Activated T-cell treated with anti-CD3 and anti-CD28 coated beads, Interleukin-2, amount 50 U/mL, for 72 hours (primary cell): ENCODE results near the gene SYT10. TPM values are rescaled to one million over a fixed set of nuclear protein-coding genes. Genes with fewer than 3 reads are reported as not detected.

Source experiments
- ATAC-seq, 2 donors: fragments of 150-1000 bp; cut with Tn5 transposase; replicated peaks in 1 of 2; 2 replicates each; pipeline ENCODE4 v1.10.0; 2021; ENCODE audit warnings: moderate library complexity in 2 of 2, mild to moderate bottlenecking in 1 of 2
- DNase-seq, 2 donors: peaks; one replicate each; pipeline ENCODE4 v3.0.0; 2021 to 2022; ENCODE audit warnings: mixed read lengths in 1 of 2
- H3K27ac Mint-ChIP-seq: one replicate; pipeline ENCODE4 v1.8.0; 2022; ENCODE audit warnings: mild to moderate bottlenecking, moderate library complexity, mixed read lengths
- H3K27me3 Mint-ChIP-seq: one replicate; pipeline ENCODE4 v1.8.0; 2022; ENCODE audit warnings: low read depth, mixed read lengths
- H3K36me3 Mint-ChIP-seq, 2 donors: one replicate each; pipeline ENCODE4 v1.8.0; 2022; ENCODE audit warnings: mixed read lengths in 2 of 2, mild to moderate bottlenecking in 1 of 2; ENCODE audit not compliant: insufficient read depth in 2 of 2
- H3K4me1 Mint-ChIP-seq: one replicate; pipeline ENCODE4 v1.8.0; 2022; ENCODE audit warnings: low read depth, mixed read lengths
- H3K4me3 Mint-ChIP-seq, 2 donors: one replicate each; pipeline ENCODE4 v1.8.0; 2022; ENCODE audit warnings: mild to moderate bottlenecking in 2 of 2, mixed read lengths in 2 of 2, moderate library complexity in 2 of 2
- H3K9me3 Mint-ChIP-seq, 2 donors: one replicate each; pipeline ENCODE4 v1.8.0; 2022; ENCODE audit warnings: mixed read lengths in 2 of 2
- total RNA-seq, 2 donors: library from RNA; stranded (reverse); gene quantifications; one replicate each; pipeline ENCODE4 v1.2.3, GENCODE V29; 2022

SYT10 gene
- not detected for total RNA-seq

- H3K27me3 Mint-ChIP-seq = peaks cover 30% of the 10 kb centered on the region
- no peaks in the 10 kb centered on the region for H3K9me3 Mint-ChIP-seq
- DNase-seq (no peak), ATAC-seq (no peak)
- no peaks in the 10 kb centered on the region for H3K4me1 Mint-ChIP-seq
- peaks cover 0 to 1% of the 10 kb centered on the region in 2 donors for H3K36me3 Mint-ChIP-seq
- H3K4me3 Mint-ChIP-seq = peak within 1 kb of the TSS; percentile 74 to 79
- no peak within 1 kb of the TSS for H3K27ac Mint-ChIP-seq
Measured at GRCh38 chr12:33439587-33440011, at the start of gene SYT10. Gene SYT10 (minus strand): TSS chr12:33439819. CDS start chr12:33439522, 297 bp downstream.

DNA sequence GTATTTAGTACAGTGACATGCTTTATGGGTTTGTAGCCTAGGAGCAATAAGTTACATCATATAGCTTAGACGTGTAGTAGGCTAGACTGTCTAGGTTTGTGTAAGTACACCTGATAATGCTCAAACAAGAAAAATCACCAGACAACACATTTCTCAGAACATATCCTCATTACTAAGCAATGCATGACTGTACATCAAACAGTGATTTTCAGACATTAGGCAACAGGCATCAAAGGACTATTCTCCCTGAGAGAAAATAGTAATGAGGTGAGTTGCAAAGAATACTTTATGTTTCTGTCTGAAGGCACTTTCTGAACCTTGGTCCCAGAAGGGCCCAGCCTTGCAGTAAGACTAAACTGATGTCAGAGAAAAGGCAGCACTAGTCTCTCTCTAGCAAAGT, 48.4 kb upstream of the SYT10 start:
- no peak for DNase-seq
- no peak for ATAC-seq
- no peaks in the 10 kb centered on the region for H3K4me1 Mint-ChIP-seq
- no peaks in the 10 kb centered on the region for H3K36me3 Mint-ChIP-seq
- peaks cover 0 to 2% of the 10 kb centered on the region in 2 donors for H3K9me3 Mint-ChIP-seq
- no peak overlapping the region for H3K27ac Mint-ChIP-seq
- H3K4me3 Mint-ChIP-seq = no peak overlapping the region
- no peaks in the 10 kb centered on the region for H3K27me3 Mint-ChIP-seq

- ATAC-seq (no peak), DNase-seq (no peak)
- Mint-ChIP-seq H3K9me3 (peaks cover 0 to 2% of the 10 kb centered on the region in 2 donors), H3K27ac (no peak overlapping the region), H3K27me3 (no peaks in the 10 kb centered on the region), H3K4me1 (no peaks in the 10 kb centered on the region), H3K4me3 (no peak overlapping the region), H3K36me3 (no peaks in the 10 kb centered on the region)
Measured at GRCh38 chr12:33486058-33486457, 46.4 kb upstream of the SYT10 start.

DNA sequence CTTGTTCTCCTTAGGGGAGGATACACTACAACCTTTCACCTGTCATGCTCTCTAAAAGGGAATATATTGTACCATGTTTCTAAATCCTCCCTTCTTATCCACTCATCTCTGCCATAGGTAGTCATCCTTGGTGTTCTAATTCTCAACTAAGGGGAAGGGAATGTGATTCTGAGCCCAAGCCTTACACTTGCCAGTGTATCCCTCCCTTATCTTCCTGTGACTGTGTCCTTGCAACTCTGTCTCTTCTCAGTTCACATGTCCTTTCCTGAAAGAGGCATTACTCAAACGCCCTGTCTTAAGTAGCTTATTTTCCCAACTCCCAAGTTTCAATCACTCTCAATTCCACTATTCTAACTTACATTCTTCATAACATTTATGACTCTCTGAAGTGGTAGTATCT, 44.5 kb upstream of the SYT10 start:
- Mint-ChIP-seq H3K36me3 (no peaks in the 10 kb centered on the region), H3K9me3 (peaks cover 0 to 1% of the 10 kb centered on the region in 2 donors), H3K27me3 (no peaks in the 10 kb centered on the region), H3K4me1 (no peaks in the 10 kb centered on the region), H3K4me3 (no peak overlapping the region), H3K27ac (no peak overlapping the region)
- DNase-seq (no peak), ATAC-seq (no peak)

- Mint-ChIP-seq H3K4me1 (no peaks in the 10 kb centered on the region), H3K36me3 (no peaks in the 10 kb centered on the region), H3K27ac (no peak overlapping the region), H3K9me3 (peaks cover 2% of the 10 kb centered on the region in 2 donors), H3K4me3 (no peak overlapping the region), H3K27me3 (no peaks in the 10 kb centered on the region)
- DNase-seq (no peak), ATAC-seq (no peak)
Measured at GRCh38 chr12:33480366-33480765, 40.7 kb upstream of the SYT10 start.

DNA sequence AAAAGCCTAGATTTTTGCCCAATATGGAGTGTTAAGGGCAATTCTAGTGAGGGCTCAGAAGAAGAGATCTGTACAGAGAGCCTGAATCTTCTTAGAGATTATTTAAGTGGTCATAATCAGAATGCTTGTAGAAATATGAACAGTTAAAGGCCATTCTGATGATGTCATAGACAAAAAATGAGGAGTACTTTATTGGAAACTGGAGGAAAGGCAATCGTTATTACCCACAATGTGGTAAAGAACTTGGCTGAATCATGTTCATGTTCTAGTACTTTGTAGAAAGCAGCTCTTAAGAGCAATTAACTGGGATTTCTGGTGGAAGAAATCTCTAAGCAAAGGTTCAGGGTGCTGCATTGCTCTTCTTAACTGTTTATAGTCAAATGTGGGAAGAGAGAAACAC, 36.4 kb upstream of the SYT10 start:
- peaks cover 2 to 4% of the 10 kb centered on the region in 2 donors for H3K9me3 Mint-ChIP-seq
- ATAC-seq (no peak), DNase-seq (no peak)
- no peak overlapping the region for H3K27ac Mint-ChIP-seq
- peaks cover 0 to 2% of the 10 kb centered on the region in 2 donors for H3K36me3 Mint-ChIP-seq
- no peaks in the 10 kb centered on the region for H3K27me3 Mint-ChIP-seq
- H3K4me3 Mint-ChIP-seq = no peak overlapping the region
- no peaks in the 10 kb centered on the region for H3K4me1 Mint-ChIP-seq

GRCh38 chr12:33472299-33472698, 32.7 kb upstream of the SYT10 start:
- DNase-seq (no peak), ATAC-seq (no peak)
- peaks cover 0 to 3% of the 10 kb centered on the region in 2 donors for H3K9me3 Mint-ChIP-seq
- H3K4me1 Mint-ChIP-seq = no peaks in the 10 kb centered on the region
- H3K36me3 Mint-ChIP-seq = peaks cover 0 to 2% of the 10 kb centered on the region in 2 donors
- no peaks in the 10 kb centered on the region for H3K27me3 Mint-ChIP-seq
- no peak overlapping the region for H3K27ac Mint-ChIP-seq
- no peak overlapping the region for H3K4me3 Mint-ChIP-seq

- H3K9me3 Mint-ChIP-seq = peaks cover 5 to 7% of the 10 kb centered on the region in 2 donors
- H3K4me1 Mint-ChIP-seq = no peaks in the 10 kb centered on the region
- H3K27ac Mint-ChIP-seq = no peak overlapping the region
- DNase-seq (no peak), ATAC-seq (no peak)
- peaks cover 0 to 2% of the 10 kb centered on the region in 2 donors for H3K36me3 Mint-ChIP-seq
- H3K27me3 Mint-ChIP-seq = no peaks in the 10 kb centered on the region
- no peak overlapping the region for H3K4me3 Mint-ChIP-seq
Measured at GRCh38 chr12:33455096-33455495, 15.5 kb upstream of the SYT10 start.

DNA sequence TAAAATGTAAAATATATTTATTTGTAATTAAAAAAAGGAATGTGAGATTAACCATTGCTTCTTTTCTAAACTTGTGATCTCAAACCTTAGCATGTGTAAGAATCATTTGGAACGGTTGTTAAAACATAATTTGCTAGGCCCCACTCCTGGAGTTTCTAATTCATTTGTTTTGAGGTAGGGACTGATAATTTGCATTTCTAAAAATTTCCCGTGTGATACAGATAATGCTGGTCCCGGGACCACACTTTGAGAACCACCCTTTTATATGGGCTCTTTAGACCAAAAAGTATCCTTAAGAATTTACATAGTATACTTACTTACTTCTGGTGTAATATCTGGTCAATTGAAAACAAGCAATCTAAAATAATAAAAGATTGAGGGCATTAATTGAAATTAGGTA, 10.9 kb upstream of the SYT10 start:
- DNase-seq (no peak), ATAC-seq (no peak)
- H3K4me3 Mint-ChIP-seq = no peak overlapping the region
- H3K4me1 Mint-ChIP-seq = no peaks in the 10 kb centered on the region
- H3K36me3 Mint-ChIP-seq = peaks cover 0 to 2% of the 10 kb centered on the region in 2 donors
- peaks cover 5 to 7% of the 10 kb centered on the region in 2 donors for H3K9me3 Mint-ChIP-seq
- no peaks in the 10 kb centered on the region for H3K27me3 Mint-ChIP-seq
- no peak overlapping the region for H3K27ac Mint-ChIP-seq

- Mint-ChIP-seq H3K9me3 (no peaks in the 10 kb centered on the region), H3K27me3 (peaks cover 30% of the 10 kb centered on the region), H3K27ac (no peak overlapping the region), H3K4me1 (no peaks in the 10 kb centered on the region), H3K4me3 (peak overlapping the region; percentile 64 to 74), H3K36me3 (peaks cover 0 to 1% of the 10 kb centered on the region in 2 donors)
- DNase-seq (no peak), ATAC-seq (no peak)
Measured at GRCh38 chr12:33440477-33440876, 858 bp upstream of the SYT10 start.

DNA sequence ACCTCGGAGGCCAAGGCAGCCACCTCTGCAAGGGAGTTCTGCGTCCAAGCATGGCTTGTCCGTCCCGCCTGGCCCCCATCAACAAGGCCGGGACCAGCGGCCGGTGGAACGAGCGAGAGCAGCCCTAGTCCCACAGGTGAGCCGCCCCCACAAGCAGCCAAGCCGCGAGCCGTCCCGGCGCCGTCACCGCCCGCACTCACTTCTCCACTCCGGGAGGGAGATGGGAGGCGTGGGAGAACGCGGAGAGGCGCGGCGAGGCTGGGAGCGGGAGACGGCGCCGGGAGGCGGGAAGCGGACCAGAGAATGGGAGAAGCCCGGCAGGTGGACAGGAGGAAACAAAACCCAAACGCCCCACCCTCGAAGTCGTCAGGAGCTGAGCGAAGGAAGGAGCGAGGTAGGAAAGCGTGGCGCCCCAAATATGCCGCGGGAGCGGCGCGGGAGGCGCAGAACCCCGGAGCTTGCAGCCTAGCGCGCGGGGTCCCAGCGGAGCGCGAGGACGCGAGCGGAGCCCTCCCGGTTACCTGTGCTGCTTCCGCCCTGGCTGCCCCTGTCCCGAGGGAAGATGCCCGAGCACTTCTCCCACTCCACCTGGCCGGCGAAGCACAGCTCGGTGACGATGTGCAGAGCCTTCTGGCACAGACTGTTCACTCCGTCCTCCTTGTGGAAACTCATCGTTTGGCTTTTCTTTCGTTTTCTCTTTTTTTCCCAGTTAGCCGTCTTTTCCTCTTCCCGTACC, 600 bp downstream of the SYT10 start:
- H3K4me3 Mint-ChIP-seq = peak overlapping the region; percentile 73 to 79
- H3K36me3 Mint-ChIP-seq = peaks cover 0 to 1% of the 10 kb centered on the region in 2 donors
- no peak for DNase-seq
- ATAC-seq = no peak
- H3K27me3 Mint-ChIP-seq = peaks cover 30% of the 10 kb centered on the region
- no peaks in the 10 kb centered on the region for H3K4me1 Mint-ChIP-seq
- H3K27ac Mint-ChIP-seq = no peak overlapping the region
- no peaks in the 10 kb centered on the region for H3K9me3 Mint-ChIP-seq

- no peak for ATAC-seq
- peaks cover 0 to 1% of the 10 kb centered on the region in 2 donors for H3K36me3 Mint-ChIP-seq
- peaks cover 30% of the 10 kb centered on the region for H3K27me3 Mint-ChIP-seq
- no peak for DNase-seq
- H3K27ac Mint-ChIP-seq = no peak overlapping the region
- H3K4me3 Mint-ChIP-seq = peak overlapping the region; percentile 22 to 79
- no peaks in the 10 kb centered on the region for H3K9me3 Mint-ChIP-seq
- no peaks in the 10 kb centered on the region for H3K4me1 Mint-ChIP-seq
Measured at GRCh38 chr12:33438025-33438772, 1.4 kb downstream of the SYT10 start.

DNA sequence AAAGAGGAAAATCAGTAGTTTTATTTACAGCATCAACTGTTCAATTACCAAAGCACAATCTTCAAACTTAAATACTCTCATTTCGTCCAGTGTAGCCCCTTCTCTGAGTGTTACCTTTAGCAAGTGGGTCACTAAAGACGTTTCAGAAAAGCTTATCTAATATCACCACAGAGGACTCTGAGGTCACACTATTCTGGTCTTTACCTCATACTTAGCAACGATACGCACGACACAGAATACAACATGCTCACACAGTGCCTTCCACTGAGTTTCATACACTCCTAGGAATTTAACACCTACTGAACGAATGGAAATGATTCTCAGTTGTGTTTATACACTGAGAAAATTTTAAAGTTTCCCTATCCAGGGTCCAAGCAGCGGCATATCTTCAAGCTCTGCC, 2.0 kb downstream of the SYT10 start:
- DNase-seq = no peak
- Mint-ChIP-seq H3K36me3 (peaks cover 0 to 1% of the 10 kb centered on the region in 2 donors), H3K4me3 (no peak overlapping the region), H3K27me3 (peaks cover 30% of the 10 kb centered on the region), H3K4me1 (no peaks in the 10 kb centered on the region), H3K9me3 (no peaks in the 10 kb centered on the region), H3K27ac (no peak overlapping the region)
- ATAC-seq = no peak
